Natural killer cell (primary cell): ENCODE results near the gene ZC3H18. TPM values are rescaled to one million over a fixed set of nuclear protein-coding genes. Genes with fewer than 3 reads are reported as not detected.

Source experiments
- ATAC-seq, 3 donors: fragments of 150-1000 bp in 2 of 3; fragments of 200-7000 bp in 1 of 3; cut with Tn5 transposase; 1 replicate in 1 of 3; 2 replicates in 2 of 3; pipeline ENCODE4 v1.10.0; 2021; ENCODE audit warnings: mild to moderate bottlenecking in 2 of 3, moderate library complexity in 2 of 3
- DNase-seq, 2 donors: peaks; one replicate each; pipeline versions ENCODE4 v3.0.0 to v3.0.0-alpha.2; 2013 to 2021; ENCODE audit warnings: mixed read lengths in 1 of 2
- H3K27ac ChIP-seq: one replicate; pipeline ENCODE4 v1.5.1; 2013; ENCODE audit warnings: mild to moderate bottlenecking, low read length
- H3K27me3 ChIP-seq: one replicate; pipeline ENCODE4 v1.6.1; 2013; ENCODE audit warnings: low read length; ENCODE audit not compliant: control insufficient read depth, insufficient read depth
- H3K36me3 ChIP-seq: one replicate; pipeline ENCODE4 v1.6.1; 2013; ENCODE audit warnings: low read length; ENCODE audit not compliant: control insufficient read depth, insufficient read depth
- H3K4me1 ChIP-seq: one replicate; pipeline ENCODE4 v1.6.1; 2013; ENCODE audit warnings: low read length; ENCODE audit not compliant: control insufficient read depth, insufficient read depth
- H3K4me3 ChIP-seq: one replicate; pipeline ENCODE4 v1.5.1; 2013; ENCODE audit warnings: low read length
- H3K9me3 ChIP-seq: one replicate; pipeline ENCODE4 v1.6.1; 2013; ENCODE audit warnings: low read length; ENCODE audit not compliant: control insufficient read depth, insufficient read depth
- H3K27ac Mint-ChIP-seq, 2 donors: one replicate each; pipeline ENCODE4 v1.8.0; 2022; ENCODE audit warnings: mild to moderate bottlenecking in 2 of 2, mixed read lengths in 2 of 2, moderate library complexity in 1 of 2
- H3K27me3 Mint-ChIP-seq, 2 donors: one replicate each; pipeline ENCODE4 v1.8.0; 2022; ENCODE audit warnings: low read depth in 2 of 2, mixed read lengths in 2 of 2
- H3K36me3 Mint-ChIP-seq: one replicate; pipeline ENCODE4 v1.8.0; 2022; ENCODE audit warnings: mixed read lengths
- H3K4me1 Mint-ChIP-seq, 2 donors: one replicate each; pipeline ENCODE4 v1.8.0; 2022; ENCODE audit warnings: mixed read lengths in 2 of 2
- H3K4me3 Mint-ChIP-seq: one replicate; pipeline ENCODE4 v1.8.0; 2022; ENCODE audit warnings: mild to moderate bottlenecking, moderate library complexity, mixed read lengths
- H3K9me3 Mint-ChIP-seq, 2 donors: one replicate each; pipeline ENCODE4 v1.8.0; 2022; ENCODE audit warnings: mixed read lengths in 2 of 2
- whole genome bisulfite sequencing: methylation state at CpG from one replicate; pipeline ENCODE4 v1.1.7; 2013; ENCODE audit warnings: missing lambda C conversion rate; ENCODE audit not compliant: insufficient coverage; 5-methylcytosine and 5-hydroxymethylcytosine counted together
- intact Hi-C: fragments of 100-400 bp; cut with micrococcal nuclease; formaldehyde crosslinking; loops from one replicate; pipeline ENCODE4 v1.14.2; 2022
- total RNA-seq, 4 donors: library from RNA; stranded (reverse); fragments of 120-200 nt in 1 of 4; gene quantifications; one replicate each; pipeline versions ENCODE4 v1.2.3 to v1.2.4, GENCODE V29; 2013 to 2022
- TF ChIP-seq, protein P1 (sequence below): fragments of 200-600 bp; IDR thresholded peaks from one replicate; pipeline ENCODE4 v1.8.0; 2022; ENCODE audit warnings: antibody characterized with exemption

The ZC3H18 gene
- total RNA-seq, 3 donors from 2014 or later (not counting 1 experiment from before 2014, with no cell fraction given): 125 to 130 (median 126) TPM

DNA sequence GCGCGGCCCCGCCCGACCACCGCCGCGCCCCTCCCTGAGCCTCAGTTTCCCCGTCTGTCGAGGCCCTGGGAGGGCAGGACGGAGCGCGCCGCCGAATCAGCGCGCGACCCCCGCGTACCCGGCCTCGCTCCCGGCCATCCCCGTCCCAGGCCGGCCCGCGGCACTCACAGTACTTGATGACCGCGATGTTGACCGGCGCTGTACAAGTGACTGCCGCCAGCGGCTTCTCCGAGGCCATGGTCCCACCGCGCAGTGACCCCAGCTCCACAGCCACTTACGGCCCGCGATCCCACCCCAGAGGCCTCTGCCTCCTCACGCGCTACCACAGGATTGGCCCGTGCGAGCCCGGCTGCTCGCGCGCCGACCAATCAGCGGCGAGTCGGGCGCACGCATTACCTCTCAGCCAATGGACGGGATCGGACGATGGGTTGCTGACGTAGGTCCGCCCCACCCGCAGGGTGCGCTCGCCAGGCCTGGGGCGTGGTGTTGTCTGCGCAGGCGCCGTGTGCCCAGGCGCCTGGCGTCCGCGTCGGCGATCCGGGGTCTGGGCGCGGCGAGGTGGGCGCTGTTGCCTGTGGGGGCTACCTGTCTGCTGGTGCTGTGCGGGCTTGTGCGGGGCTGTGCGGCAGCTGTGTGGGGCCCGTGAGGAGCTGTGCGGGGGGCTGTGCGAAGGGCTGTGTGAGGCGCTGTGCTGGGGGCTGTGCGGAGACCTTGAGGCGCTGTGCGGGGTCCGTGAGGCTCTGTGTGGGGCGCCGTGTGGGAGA, 92.8 kb downstream of the ZC3H18 start, which contains the start of gene MVD:
MVD (minus strand) TSS at position 249 of the 764 bp plus-strand sequence; CDS start at position 238, 11 bp downstream.
- Histone ChIP-seq H3K4me1 (peaks cover 20% of the 10 kb centered on the region), H3K27me3 (no peaks in the 10 kb centered on the region), H3K9me3 (no peaks in the 10 kb centered on the region), H3K36me3 (peaks cover 5% of the 10 kb centered on the region), H3K27ac (peak within 1 kb of the TSS; percentile 87), H3K4me3 (peak within 1 kb of the TSS; percentile 95)
- ATAC-seq: peak; percentile 95 to 99 (median 95)
- Mint-ChIP-seq H3K27me3 (no peaks in the 10 kb centered on the region), H3K4me3 (peak within 1 kb of the TSS; percentile 97), H3K4me1 (peaks cover 12 to 28% of the 10 kb centered on the region in 2 donors), H3K9me3 (no peaks in the 10 kb centered on the region), H3K36me3 (no peaks in the 10 kb centered on the region), H3K27ac (peak within 1 kb of the TSS; percentile 94 to 99)
- WGBS: under 1% methylated on average over 88 of the region's 88 CpGs
- peak; percentile 95 to 99 for DNase-seq
- TF ChIP-seq, protein P1, sequence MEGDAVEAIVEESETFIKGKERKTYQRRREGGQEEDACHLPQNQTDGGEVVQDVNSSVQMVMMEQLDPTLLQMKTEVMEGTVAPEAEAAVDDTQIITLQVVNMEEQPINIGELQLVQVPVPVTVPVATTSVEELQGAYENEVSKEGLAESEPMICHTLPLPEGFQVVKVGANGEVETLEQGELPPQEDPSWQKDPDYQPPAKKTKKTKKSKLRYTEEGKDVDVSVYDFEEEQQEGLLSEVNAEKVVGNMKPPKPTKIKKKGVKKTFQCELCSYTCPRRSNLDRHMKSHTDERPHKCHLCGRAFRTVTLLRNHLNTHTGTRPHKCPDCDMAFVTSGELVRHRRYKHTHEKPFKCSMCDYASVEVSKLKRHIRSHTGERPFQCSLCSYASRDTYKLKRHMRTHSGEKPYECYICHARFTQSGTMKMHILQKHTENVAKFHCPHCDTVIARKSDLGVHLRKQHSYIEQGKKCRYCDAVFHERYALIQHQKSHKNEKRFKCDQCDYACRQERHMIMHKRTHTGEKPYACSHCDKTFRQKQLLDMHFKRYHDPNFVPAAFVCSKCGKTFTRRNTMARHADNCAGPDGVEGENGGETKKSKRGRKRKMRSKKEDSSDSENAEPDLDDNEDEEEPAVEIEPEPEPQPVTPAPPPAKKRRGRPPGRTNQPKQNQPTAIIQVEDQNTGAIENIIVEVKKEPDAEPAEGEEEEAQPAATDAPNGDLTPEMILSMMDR: no peak
- intact Hi-C loops: loop anchor here (1.0 to 2.0 kb wide), 2 partner anchors 9 to 40 kb away; no protein-coding TSS in a partner anchor

GRCh38 chr16:88665148-88665547, 94.9 kb downstream of the ZC3H18 start:
- Histone ChIP-seq H3K27ac (no peak overlapping the region), H3K4me3 (no peak overlapping the region), H3K36me3 (no peaks in the 10 kb centered on the region), H3K27me3 (no peaks in the 10 kb centered on the region), H3K9me3 (no peaks in the 10 kb centered on the region), H3K4me1 (peaks cover 20% of the 10 kb centered on the region)
- intact Hi-C loops: no loop called here
- Mint-ChIP-seq H3K4me1 (peaks cover 12 to 24% of the 10 kb centered on the region in 2 donors), H3K4me3 (peak overlapping the region; percentile 58), H3K27ac (no peak overlapping the region), H3K9me3 (no peaks in the 10 kb centered on the region), H3K36me3 (no peaks in the 10 kb centered on the region), H3K27me3 (no peaks in the 10 kb centered on the region)
- no peak for ATAC-seq
- TF ChIP-seq, protein P1: no peak
- WGBS: 96% methylated on average over 4 of the region's 4 CpGs
- DNase-seq: no peak

GRCh38 chr16:88665570-88665969, 95.4 kb downstream of the ZC3H18 start:
- TF ChIP-seq, protein P1: no peak
- H3K4me3 Mint-ChIP-seq: peak overlapping the region; percentile 58
- 98% methylated on average over 3 of the region's 3 CpGs for WGBS
- H3K4me1 ChIP-seq: peaks cover 20% of the 10 kb centered on the region
- ATAC-seq: no peak
- no peaks in the 10 kb centered on the region for H3K27me3 ChIP-seq
- no peaks in the 10 kb centered on the region for H3K9me3 Mint-ChIP-seq
- no peak for DNase-seq
- H3K27me3 Mint-ChIP-seq: no peaks in the 10 kb centered on the region
- intact Hi-C loops: no loop called here
- H3K27ac Mint-ChIP-seq: no peak overlapping the region
- no peak overlapping the region for H3K27ac ChIP-seq
- peaks cover 12 to 24% of the 10 kb centered on the region in 2 donors for H3K4me1 Mint-ChIP-seq
- H3K36me3 Mint-ChIP-seq: no peaks in the 10 kb centered on the region
- no peaks in the 10 kb centered on the region for H3K9me3 ChIP-seq
- no peak overlapping the region for H3K4me3 ChIP-seq
- H3K36me3 ChIP-seq: no peaks in the 10 kb centered on the region
